Astrocyte (in vitro differentiated cells and primary cell): ENCODE measurements around the gene PIK3CB. TPM values are rescaled to one million over a fixed set of nuclear protein-coding genes. Genes with fewer than 3 reads are reported as not detected.

Source experiments
- DNase-seq: peaks from one replicate; pipeline ENCODE4 v3.0.0-alpha.2; 2010; ENCODE audit warnings: low read depth
- FAIRE-seq: peaks from 2 replicates; lab custom pipeline; 2011; peaks lifted over from hg19 to GRCh38; lab: Jason Lieb, UNC
- H2AFZ ChIP-seq: 2 replicates; pipeline ENCODE4 v1.6.0; 2012; ENCODE audit warnings: low read depth, low read length, inconsistent platforms
- H3K27ac ChIP-seq: 2 replicates; pipeline ENCODE4 v1.5.1; 2011; ENCODE audit warnings: low read depth, low read length, inconsistent platforms
- H3K27me3 ChIP-seq: 2 replicates; pipeline ENCODE4 v1.6.0; 2011; ENCODE audit warnings: low read length, inconsistent platforms; ENCODE audit not compliant: insufficient read depth
- H3K36me3 ChIP-seq: 2 replicates; pipeline ENCODE4 v1.5.1; 2011; ENCODE audit warnings: low read length, inconsistent platforms; ENCODE audit not compliant: insufficient read depth
- H3K4me1 ChIP-seq: 2 replicates; pipeline ENCODE4 v1.5.1; 2011; ENCODE audit warnings: low read length, inconsistent platforms; ENCODE audit not compliant: insufficient read depth
- H3K4me2 ChIP-seq: 2 replicates; pipeline ENCODE4 v1.6.0; 2012; ENCODE audit warnings: low read length, inconsistent platforms
- H3K4me3 ChIP-seq: 2 replicates; pipeline ENCODE4 v1.5.1; 2011; ENCODE audit warnings: low read depth, mild to moderate bottlenecking, low read length, inconsistent platforms; ENCODE audit not compliant: insufficient read depth
- H3K79me2 ChIP-seq: 2 replicates; pipeline ENCODE4 v1.6.0; 2012; ENCODE audit warnings: mild to moderate bottlenecking, low read length, inconsistent platforms; ENCODE audit not compliant: insufficient read depth
- H3K9ac ChIP-seq: 2 replicates; pipeline ENCODE4 v1.6.0; 2012; ENCODE audit warnings: mild to moderate bottlenecking, low read length, inconsistent platforms
- H3K9me3 ChIP-seq: 2 replicates; pipeline ENCODE4 v1.5.1; 2012; ENCODE audit warnings: low read depth, mild to moderate bottlenecking, low read length, inconsistent platforms; ENCODE audit not compliant: insufficient read depth
- H4K20me1 ChIP-seq: 2 replicates; pipeline ENCODE4 v1.6.0; 2012; ENCODE audit warnings: low read length, inconsistent platforms; ENCODE audit not compliant: insufficient read depth
- H3K27ac Mint-ChIP-seq: one replicate; pipeline ENCODE4 v1.8.0; 2021; ENCODE audit warnings: mild to moderate bottlenecking, mixed read lengths; ENCODE audit not compliant: unreplicated experiment
- H3K27me3 Mint-ChIP-seq: one replicate; pipeline ENCODE4 v1.8.0; 2021; ENCODE audit warnings: low read depth, mixed read lengths; ENCODE audit not compliant: unreplicated experiment
- H3K36me3 Mint-ChIP-seq: one replicate; pipeline ENCODE4 v1.8.0; 2021; ENCODE audit warnings: low read depth, mixed read lengths; ENCODE audit not compliant: unreplicated experiment
- H3K4me1 Mint-ChIP-seq: one replicate; pipeline ENCODE4 v1.8.0; 2021; ENCODE audit warnings: low read depth, mixed read lengths; ENCODE audit not compliant: unreplicated experiment
- H3K4me3 Mint-ChIP-seq: one replicate; pipeline ENCODE4 v1.8.0; 2021; ENCODE audit warnings: mild to moderate bottlenecking, moderate library complexity, mixed read lengths; ENCODE audit not compliant: unreplicated experiment
- H3K9me3 Mint-ChIP-seq: one replicate; pipeline ENCODE4 v1.8.0; 2021; ENCODE audit warnings: mild to moderate bottlenecking, mixed read lengths; ENCODE audit not compliant: unreplicated experiment
- CTCF ChIP-seq: IDR thresholded peaks from 2 replicates; pipeline ENCODE4 v1.5.1; 2011; ENCODE audit warnings: low read depth, mild to moderate bottlenecking, inconsistent platforms, low read length, moderate library complexity; ENCODE audit not compliant: insufficient read depth
- EZH2 ChIP-seq: IDR thresholded peaks from 2 replicates; pipeline ENCODE4 v1.6.1; 2012; ENCODE audit warnings: mild to moderate bottlenecking, low read length, inconsistent platforms; ENCODE audit not compliant: insufficient read depth
- total RNA-seq: library from RNA; stranded (reverse); gene quantifications from 2 replicates; pipeline ENCODE4 v1.2.1, GENCODE V29; 2021

Gene PIK3CB
- total RNA-seq, 1 donor from 2014 or later = 24.8 TPM

GRCh38 chr3:138782755-138783154, 52.0 kb downstream of the PIK3CB start:
- H3K27ac ChIP-seq = no peak overlapping the region
- no peak for DNase-seq
- Mint-ChIP-seq H3K9me3 (no peaks in the 10 kb centered on the region), H3K27ac (no peak overlapping the region), H3K36me3 (peaks cover 6% of the 10 kb centered on the region), H3K4me3 (no peak overlapping the region), H3K27me3 (no peaks in the 10 kb centered on the region), H3K4me1 (peaks cover 15% of the 10 kb centered on the region)
- no peak overlapping the region for H3K4me3 ChIP-seq
- peaks cover 7% of the 10 kb centered on the region for H3K79me2 ChIP-seq
- no peaks in the 10 kb centered on the region for H3K4me1 ChIP-seq
- no peaks in the 10 kb centered on the region for H3K36me3 ChIP-seq
- H4K20me1 ChIP-seq = peaks cover 3% of the 10 kb centered on the region
- TF ChIP-seq EZH2 = no peak
- no peak for TF ChIP-seq CTCF
- H3K4me2 ChIP-seq = no peak overlapping the region
- no peak overlapping the region for H2AFZ ChIP-seq
- H3K9ac ChIP-seq = no peak overlapping the region
- no peaks in the 10 kb centered on the region for H3K27me3 ChIP-seq
- FAIRE-seq = no peak
- no peaks in the 10 kb centered on the region for H3K9me3 ChIP-seq

- Mint-ChIP-seq H3K4me3 (no peak overlapping the region), H3K9me3 (no peaks in the 10 kb centered on the region), H3K36me3 (peaks cover 6% of the 10 kb centered on the region), H3K4me1 (peaks cover 19% of the 10 kb centered on the region), H3K27ac (no peak overlapping the region), H3K27me3 (no peaks in the 10 kb centered on the region)
- Histone ChIP-seq H3K4me3 (no peak overlapping the region), H3K4me1 (no peaks in the 10 kb centered on the region), H3K27ac (no peak overlapping the region), H3K4me2 (no peak overlapping the region), H3K79me2 (peaks cover 14% of the 10 kb centered on the region), H3K9me3 (no peaks in the 10 kb centered on the region), H3K36me3 (no peaks in the 10 kb centered on the region), H3K9ac (no peak overlapping the region), H4K20me1 (peaks cover 3% of the 10 kb centered on the region), H3K27me3 (no peaks in the 10 kb centered on the region), H2AFZ (no peak overlapping the region)
- FAIRE-seq (no peak), DNase-seq (no peak)
- no peak for TF ChIP-seq CTCF
- TF ChIP-seq EZH2 = no peak
These were observed 53.7 kb downstream of the PIK3CB start for GRCh38 chr3:138781012-138781470.

GRCh38 chr3:138778643-138779042, 56.1 kb downstream of the PIK3CB start:
- Histone ChIP-seq H3K4me2 (no peak overlapping the region), H3K79me2 (peaks cover 14% of the 10 kb centered on the region), H3K4me1 (peaks cover 19% of the 10 kb centered on the region), H3K9ac (no peak overlapping the region), H3K27ac (no peak overlapping the region), H3K4me3 (no peak overlapping the region), H3K27me3 (no peaks in the 10 kb centered on the region), H3K9me3 (no peaks in the 10 kb centered on the region), H3K36me3 (no peaks in the 10 kb centered on the region), H4K20me1 (peaks cover 8% of the 10 kb centered on the region), H2AFZ (no peak overlapping the region)
- no peak for FAIRE-seq
- H3K27ac Mint-ChIP-seq = no peak overlapping the region
- DNase-seq = no peak
- no peak overlapping the region for H3K4me3 Mint-ChIP-seq
- peaks cover 3% of the 10 kb centered on the region for H3K36me3 Mint-ChIP-seq
- no peaks in the 10 kb centered on the region for H3K27me3 Mint-ChIP-seq
- TF ChIP-seq CTCF = no peak
- TF ChIP-seq EZH2 = no peak
- peaks cover 34% of the 10 kb centered on the region for H3K4me1 Mint-ChIP-seq
- no peaks in the 10 kb centered on the region for H3K9me3 Mint-ChIP-seq
